MM.1S (cell line): ENCODE measurements around the gene U2AF1L4.

Source experiments
- DNase-seq: peaks from one replicate; pipeline ENCODE4 v3.0.0-alpha.2; 2015
- H2AFZ ChIP-seq: fragments of 300-600 bp; sonication (generic); 2 replicates; pipeline ENCODE4 v1.6.0; 2016; ENCODE audit warnings: antibody characterized with exemption, low read length
- H3F3A ChIP-seq: fragments of 300-600 bp; sonication (generic); 2 replicates; pipeline ENCODE4 v1.6.1; 2016; ENCODE audit warnings: mild to moderate bottlenecking, antibody characterized with exemption, low read length, moderate library complexity, mixed read lengths; ENCODE audit not compliant: insufficient read depth
- H3K27ac ChIP-seq: fragments of 300-600 bp; sonication (generic); 2 replicates; pipeline ENCODE4 v1.5.1; 2016; ENCODE audit warnings: mild to moderate bottlenecking, low read length
- H3K27me3 ChIP-seq: fragments of 300-600 bp; sonication (generic); replicated peaks from 2 replicates; pipeline ENCODE4 v1.6.0; 2016; ENCODE audit warnings: low read length; ENCODE audit not compliant: insufficient read depth
- H3K36me3 ChIP-seq: fragments of 300-600 bp; sonication (generic); replicated peaks from 2 replicates; pipeline ENCODE4 v1.6.1; 2016; ENCODE audit warnings: mild to moderate bottlenecking, low read length, mixed read lengths; ENCODE audit not compliant: insufficient read depth
- H3K4me1 ChIP-seq: fragments of 300-600 bp; sonication (generic); 2 replicates; pipeline ENCODE4 v1.6.1; 2016; ENCODE audit warnings: low read length, mixed read lengths
- H3K4me2 ChIP-seq: fragments of 300-600 bp; sonication (generic); 2 replicates; pipeline ENCODE4 v1.6.0; 2016; ENCODE audit warnings: low read depth, low read length
- H3K4me3 ChIP-seq: fragments of 300-600 bp; sonication (generic); 2 replicates; pipeline ENCODE4 v1.5.1; 2016; ENCODE audit warnings: low read length, mixed read lengths
- H3K79me2 ChIP-seq: fragments of 300-600 bp; sonication (generic); 2 replicates; pipeline ENCODE4 v1.6.1; 2016; ENCODE audit warnings: mixed run types, low read length, mixed read lengths
- H3K9ac ChIP-seq: fragments of 300-600 bp; sonication (generic); 2 replicates; pipeline ENCODE4 v1.6.1; 2016; ENCODE audit warnings: low read length, mixed read lengths
- H3K9me2 ChIP-seq: fragments of 300-600 bp; sonication (generic); replicated peaks from 2 replicates; pipeline ENCODE4 v1.6.1; 2016; ENCODE audit warnings: mild to moderate bottlenecking, low read length, mixed read lengths; ENCODE audit not compliant: insufficient read depth
- H3K9me3 ChIP-seq: fragments of 300-600 bp; sonication (generic); replicated peaks from 2 replicates; pipeline ENCODE4 v1.6.1; 2016; ENCODE audit warnings: mild to moderate bottlenecking, low read length, mixed read lengths; ENCODE audit not compliant: insufficient read depth
- H4K20me1 ChIP-seq: fragments of 300-600 bp; sonication (generic); 2 replicates; pipeline ENCODE4 v1.6.1; 2016; ENCODE audit warnings: mild to moderate bottlenecking, low read length, moderate library complexity, mixed read lengths; ENCODE audit not compliant: insufficient read depth
- CTCF ChIP-seq: fragments of 300-600 bp; sonication (generic); IDR thresholded peaks from 2 replicates; pipeline ENCODE4 v1.5.1; 2016; ENCODE audit warnings: antibody characterized with exemption, low read length, mixed read lengths
- EZH2 ChIP-seq: fragments of 300-600 bp; sonication (generic); optimal IDR thresholded peaks from 2 replicates; pipeline ENCODE3; 2017; ENCODE audit warnings: low read depth, mild to moderate bottlenecking, antibody characterized with exemption, low read length, mixed read lengths
- EZH2phosphoT487 ChIP-seq: fragments of 300-600 bp; sonication (generic); IDR thresholded peaks from 2 replicates; pipeline ENCODE4 v1.6.1; 2018; ENCODE audit warnings: antibody characterized with exemption, low read length

U2AF1L4 gene

GRCh38 chr19:35740423-35741202 is 4.6 kb downstream of the U2AF1L4 start:
- Histone ChIP-seq H3K27ac (peak overlapping the region; percentile 90), H3K9ac (peak overlapping the region; percentile 66), H3K27me3 (no peaks in the 10 kb centered on the region), H3K4me2 (peak overlapping the region; percentile 87), H3K79me2 (peaks cover 12% of the 10 kb centered on the region), H3F3A (peaks cover 27% of the 10 kb centered on the region; the same call in 1 of the 2 replicates), H4K20me1 (no peaks in the 10 kb centered on the region), H3K9me2 (no peaks in the 10 kb centered on the region), H3K36me3 (no peaks in the 10 kb centered on the region), H3K4me1 (peaks cover 18% of the 10 kb centered on the region), H3K9me3 (no peaks in the 10 kb centered on the region), H3K4me3 (peak overlapping the region; percentile 68), H2AFZ (peak overlapping the region; percentile 76)
- TF ChIP-seq EZH2 (no peak), CTCF (peak; percentile 47), EZH2phosphoT487 (no peak)
- peak; percentile 97 for DNase-seq

GRCh38 chr19:35740108-35740422 is 5.2 kb downstream of the U2AF1L4 start:
- peaks cover 27% of the 10 kb centered on the region; the same call in 1 of the 2 replicates for H3F3A ChIP-seq
- H3K4me1 ChIP-seq, result peaks cover 18% of the 10 kb centered on the region
- no peaks in the 10 kb centered on the region for H3K9me3 ChIP-seq
- H3K9ac ChIP-seq, result peak overlapping the region; percentile 47; the same call in 1 of the 2 replicates
- H3K9me2 ChIP-seq, result no peaks in the 10 kb centered on the region
- no peaks in the 10 kb centered on the region for H4K20me1 ChIP-seq
- peaks cover 11% of the 10 kb centered on the region for H3K79me2 ChIP-seq
- no peak for TF ChIP-seq CTCF
- no peak for TF ChIP-seq EZH2phosphoT487
- TF ChIP-seq EZH2, result no peak
- peak overlapping the region; percentile 22; the same call in 1 of the 2 replicates for H3K27ac ChIP-seq
- peak overlapping the region; percentile 68 for H3K4me3 ChIP-seq
- no peaks in the 10 kb centered on the region for H3K27me3 ChIP-seq
- no peaks in the 10 kb centered on the region for H3K36me3 ChIP-seq
- H3K4me2 ChIP-seq, result peak overlapping the region; percentile 76; the same call in 1 of the 2 replicates
- DNase-seq, result no peak
- H2AFZ ChIP-seq, result peak overlapping the region; percentile 76

- Histone ChIP-seq H3K9me2 (no peaks in the 10 kb centered on the region), H3K9ac (peak overlapping the region; percentile 47; the same call in 1 of the 2 replicates), H3K27ac (no peak overlapping the region), H3K79me2 (peaks cover 10% of the 10 kb centered on the region), H4K20me1 (no peaks in the 10 kb centered on the region), H3K9me3 (no peaks in the 10 kb centered on the region), H3K36me3 (no peaks in the 10 kb centered on the region), H3K4me2 (peak overlapping the region; percentile 76; the same call in 1 of the 2 replicates), H2AFZ (no peak overlapping the region), H3K4me1 (peaks cover 18% of the 10 kb centered on the region), H3F3A (peaks cover 27% of the 10 kb centered on the region; the same call in 1 of the 2 replicates), H3K27me3 (no peaks in the 10 kb centered on the region), H3K4me3 (peak overlapping the region; percentile 68)
- peak; percentile 5 for DNase-seq
- no peak for TF ChIP-seq EZH2
- no peak for TF ChIP-seq CTCF
- TF ChIP-seq EZH2phosphoT487, result no peak
Measured at GRCh38 chr19:35739275-35740107, 5.7 kb downstream of the U2AF1L4 start.
